SK-N-SH (cell line): ENCODE measurements around the gene ELMO2. TPM values are rescaled to one million over a fixed set of nuclear protein-coding genes. Genes with fewer than 3 reads are reported as not detected.

Experiments used
- CTCF ChIA-PET: fragments of 300-600, 350-600 bp; formaldehyde crosslinking; extraction: SDS; loops from one replicate; lab custom pipeline; 2021; lab: Yijun Ruan, JAX
- POLR2A ChIA-PET: fragments of 350-600 bp; sonication (Branson Sonifier 250); formaldehyde crosslinking; extraction: SDS; loops from one replicate; lab custom pipeline; 2020; ENCODE audit warnings: antibody characterized with exemption, inconsistent platforms; lab: Yijun Ruan, JAX
- DNase-seq: peaks from one replicate; pipeline ENCODE4 v3.0.0; 2012
- H2AFZ ChIP-seq: fragments of 200-600 bp; sonication (generic); 2 replicates; pipeline ENCODE4 v1.8.1; 2016; ENCODE audit warnings: antibody characterized with exemption, mild to moderate bottlenecking, low read depth
- H3F3A ChIP-seq: fragments of 200-600 bp; sonication (generic); replicated peaks from 2 replicates; pipeline ENCODE3; 2016; ENCODE audit warnings: antibody characterized with exemption, mild to moderate bottlenecking; ENCODE audit not compliant: insufficient read depth
- H3K27ac ChIP-seq, 2 experiments: fragments of 200-500 bp in 1 of 2; fragments of 200-600 bp in 1 of 2; sonication (Bioruptor generic) in 1 of 2; sonication (generic), shearing (Covaris generic) in 1 of 2; 2 replicates each; pipeline versions ENCODE4 v1.5.1 to v1.6.1; 2014 to 2016; ENCODE audit warnings: low read depth in 2 of 2, inconsistent platforms in 1 of 2, low read length in 1 of 2, mild to moderate bottlenecking in 1 of 2, mixed read lengths in 1 of 2
- H3K27me3 ChIP-seq: fragments of 200-600 bp; sonication (generic), shearing (Covaris generic); 2 replicates; pipeline ENCODE4 v1.6.1; 2016; ENCODE audit warnings: mixed run types; ENCODE audit not compliant: insufficient read depth
- H3K36me3 ChIP-seq, 2 experiments: fragments of 200-500 bp in 1 of 2; fragments of 200-600 bp in 1 of 2; sonication (Bioruptor generic) in 1 of 2; sonication (generic) in 1 of 2; replicated peaks in 1 of 2; 2 replicates each; pipeline versions ENCODE3 to v1.5.1; 2014 to 2016; ENCODE audit warnings: low read length in 1 of 2, mild to moderate bottlenecking in 1 of 2; ENCODE audit not compliant: insufficient read depth in 2 of 2, control insufficient read depth in 1 of 2
- H3K4me1 ChIP-seq, 2 experiments: fragments of 200-500 bp in 1 of 2; fragments of 200-600 bp in 1 of 2; sonication (Bioruptor generic) in 1 of 2; sonication (generic), shearing (Covaris generic) in 1 of 2; 2 replicates each; pipeline versions ENCODE4 v1.5.1 to v1.6.1; 2014 to 2016; ENCODE audit warnings: low read depth in 1 of 2, low read length in 1 of 2, mixed run types in 1 of 2; ENCODE audit not compliant: insufficient read depth in 2 of 2, control insufficient read depth in 1 of 2
- H3K4me2 ChIP-seq: fragments of 200-600 bp; sonication (generic), shearing (Covaris generic); 2 replicates; pipeline ENCODE4 v1.6.1; 2017; ENCODE audit warnings: mixed run types
- H3K4me3 ChIP-seq, 2 experiments: fragments of 200-500 bp in 1 of 2; fragments of 200-600 bp in 1 of 2; sonication (Bioruptor generic) in 1 of 2; sonication (generic), shearing (Covaris generic) in 1 of 2; 2 replicates each; pipeline versions ENCODE4 v1.5.1 to v1.8.1; 2014 to 2016; ENCODE audit warnings: low read depth in 2 of 2, inconsistent platforms in 1 of 2, low read length in 1 of 2, mild to moderate bottlenecking in 1 of 2, mixed read lengths in 1 of 2, moderate library complexity in 1 of 2
- H3K79me2 ChIP-seq: fragments of 200-600 bp; sonication (generic); 2 replicates; pipeline ENCODE4 v1.8.1; 2017; ENCODE audit warnings: mild to moderate bottlenecking; ENCODE audit not compliant: insufficient read depth
- H3K9ac ChIP-seq: fragments of 200-600 bp; sonication (generic); 2 replicates; pipeline ENCODE4 v1.6.1; 2017; ENCODE audit warnings: mixed run types
- H3K9me2 ChIP-seq: fragments of 200-600 bp; sonication (generic); 2 replicates; pipeline ENCODE4 v1.6.1; 2017; ENCODE audit warnings: mixed run types
- H3K9me3 ChIP-seq: fragments of 200-600 bp; sonication (generic); 2 replicates; pipeline ENCODE4 v1.6.1; 2017; ENCODE audit warnings: mixed run types, mild to moderate bottlenecking, moderate library complexity
- H4K20me1 ChIP-seq: fragments of 200-600 bp; sonication (generic); 2 replicates; pipeline ENCODE4 v1.6.1; 2017; ENCODE audit warnings: mild to moderate bottlenecking, mixed run types; ENCODE audit not compliant: insufficient read depth
- CHD2 ChIP-seq: fragments of 150-350 bp; IDR thresholded peaks from 2 replicates; pipeline ENCODE4 v1.6.1; 2018; ENCODE audit warnings: low read length; ENCODE audit not compliant: partially characterized antibody
- CTCF ChIP-seq: fragments of 200-600 bp; sonication (generic); IDR thresholded peaks from 2 replicates; pipeline ENCODE4 v1.6.1; 2017; ENCODE audit warnings: antibody characterized with exemption, mild to moderate bottlenecking, moderate library complexity
- ELF1 ChIP-seq: IDR thresholded peaks from 2 replicates; pipeline ENCODE4 v1.4.0; 2012
- EP300 ChIP-seq, 2 experiments: IDR thresholded peaks; 2 replicates each; pipeline versions ENCODE4 v1.4.0 to v1.6.1; 2012; ENCODE audit warnings: borderline replicate concordance in 1 of 2, low read depth in 1 of 2, low read length in 1 of 2
- GABPA ChIP-seq: IDR thresholded peaks from 2 replicates; pipeline ENCODE4 v1.4.0; 2012; ENCODE audit warnings: low read depth, mild to moderate bottlenecking
- JUND ChIP-seq: IDR thresholded peaks from 2 replicates; pipeline ENCODE4 v1.4.0; 2012
- MAX ChIP-seq: IDR thresholded peaks from 2 replicates; pipeline ENCODE4 v1.4.0; 2012; ENCODE audit warnings: low read depth
- MEF2A ChIP-seq: IDR thresholded peaks from 2 replicates; pipeline ENCODE4 v1.4.0; 2012; ENCODE audit warnings: low read depth, borderline replicate concordance
- MXI1 ChIP-seq: IDR thresholded peaks from 2 replicates; pipeline ENCODE4 v1.6.1; 2012; ENCODE audit warnings: mild to moderate bottlenecking, low read depth, low read length, improper control_type of control experiment
- NFIC ChIP-seq: IDR thresholded peaks from 2 replicates; pipeline ENCODE4 v1.4.0; 2012; ENCODE audit warnings: borderline replicate concordance
- NRF1 ChIP-seq: IDR thresholded peaks from 2 replicates; pipeline ENCODE4 v1.6.1; 2012; ENCODE audit warnings: low read depth, mild to moderate bottlenecking, low read length
- PBX3 ChIP-seq: IDR thresholded peaks from 2 replicates; pipeline ENCODE4; 2012
- RAD21 ChIP-seq: IDR thresholded peaks from 2 replicates; pipeline ENCODE4 v1.6.1; 2012; ENCODE audit warnings: mild to moderate bottlenecking, low read length
- REST ChIP-seq: IDR thresholded peaks from 2 replicates; pipeline ENCODE4 v1.6.1; 2012; ENCODE audit warnings: mild to moderate bottlenecking, low read depth, low read length, moderate library complexity
- SIN3A ChIP-seq: IDR thresholded peaks from 2 replicates; pipeline ENCODE4 v1.6.1; 2012; ENCODE audit warnings: low read depth, mild to moderate bottlenecking, low read length, moderate library complexity, borderline replicate concordance
- SMC3 ChIP-seq: IDR thresholded peaks from 2 replicates; pipeline ENCODE4 v1.6.1; 2012; ENCODE audit warnings: low read depth, low read length, improper control_type of control experiment
- TCF12 ChIP-seq: IDR thresholded peaks from 2 replicates; pipeline ENCODE4 v1.4.0; 2012
- TEAD4 ChIP-seq: IDR thresholded peaks from 2 replicates; pipeline ENCODE4 v1.4.0; 2012; ENCODE audit warnings: mild to moderate bottlenecking, borderline replicate concordance; ENCODE audit not compliant: insufficient read depth
- USF1 ChIP-seq: IDR thresholded peaks from 2 replicates; pipeline ENCODE4 v1.4.0; 2012; ENCODE audit warnings: low read depth, borderline replicate concordance
- YY1 ChIP-seq: IDR thresholded peaks from 2 replicates; pipeline ENCODE4 v1.4.0; 2012; ENCODE audit warnings: low read depth, mild to moderate bottlenecking
- WGBS: methylation state at CpG from one replicate; pipeline ENCODE4 v1.1.6; 2017; ENCODE audit warnings: low lambda C conversion rate; 5-methylcytosine and 5-hydroxymethylcytosine counted together
- polyA plus RNA-seq, 3 experiments: library from polyadenylated mRNA; depleted of rRNA; stranded (reverse); fragments of >200 nt; gene quantifications; 2 replicates each; pipeline ENCODE4 v1.2.3, GENCODE V29; 2012

ELMO2 gene
- polyA plus RNA-seq, 1 of the 3 experiments (the other 2 are of a cell fraction), result 32.1 TPM

GRCh38 chr20:46367967-46368901, 38.2 kb downstream of the ELMO2 start (continued):
- no peak for TF ChIP-seq CTCF
- TF ChIP-seq TCF12, result 0 out of 2 replicates have a peak, but pooled peaks have one; percentile 22
- TF ChIP-seq SIN3A, result no peak
- 0 out of 2 replicates have a peak, but pooled peaks have one; percentile 24 for TF ChIP-seq JUND
- TF ChIP-seq MEF2A, result no peak
- no peak for TF ChIP-seq MAX
- TF ChIP-seq YY1, result no peak
- peak; percentile 67 for TF ChIP-seq PBX3

- Histone ChIP-seq H3K9me3 (no peaks in the 10 kb centered on the region), H3K4me2 (no peak overlapping the region), H3K4me3 (no peak overlapping the region), H3K36me3 (peaks cover 43 to 72% of the 10 kb centered on the region in 2 experiments), H4K20me1 (peaks cover 14% of the 10 kb centered on the region), H3K9ac (no peak overlapping the region), H2AFZ (no peak overlapping the region), H3F3A (peaks cover 5% of the 10 kb centered on the region), H3K4me1 (peaks cover 0 to 22% of the 10 kb centered on the region in 2 experiments; a peak in 2 of 4 replicates), H3K27me3 (no peaks in the 10 kb centered on the region), H3K27ac (no peak overlapping the region), H3K79me2 (peaks cover 18% of the 10 kb centered on the region), H3K9me2 (no peaks in the 10 kb centered on the region)
- ChIA-PET CTCF (interaction anchor here (1.4 kb wide), 1 partner anchor 61 kb away, joined by 3 read pairs; no protein-coding TSS in a partner anchor), POLR2A (no interaction called here)
- WGBS, result 100% methylated on average over 3 of the region's 5 CpGs
- no peak for DNase-seq
- TF ChIP-seq EP300 (IDR thresholded peaks at IDR 0.05; ENCODE audit: borderline replicate concordance in 1 of 2, low read depth in 1 of 2, low read length in 1 of 2), result no peak
- no peak for TF ChIP-seq USF1
- TF ChIP-seq GABPA, result no peak
- TF ChIP-seq MXI1, result no peak
- no peak for TF ChIP-seq NFIC
- no peak for TF ChIP-seq RAD21
- no peak for TF ChIP-seq YY1
- TF ChIP-seq SIN3A, result no peak
- TF ChIP-seq NRF1, result no peak
- no peak for TF ChIP-seq JUND
- TF ChIP-seq PBX3, result no peak
- no peak for TF ChIP-seq CHD2
- no peak for TF ChIP-seq TEAD4
- TF ChIP-seq ELF1, result no peak
- no peak for TF ChIP-seq MAX
- TF ChIP-seq REST, result no peak
- no peak for TF ChIP-seq MEF2A
- no peak for TF ChIP-seq SMC3
Measured at GRCh38 chr20:46367234-46367633, 39.2 kb downstream of the ELMO2 start.
